Nephron progenitor cell (in vitro differentiated cells): Measurements from ENCODE around the gene SPDYE18.
A peak's percentile ranks its signal among the peaks of the same experiment; 100 is the strongest.
"Not testable (repeated sequence)": the region's sequence is repeated elsewhere in the genome, so short reads cannot be mapped to it uniquely, and the experiment has no call there.

Experiments
- DNase-seq: peaks from one replicate; pipeline ENCODE4 v3.0.0; 2021
- H3K27ac Mint-ChIP-seq: 2 replicates; pipeline ENCODE4 v1.8.0; 2021; ENCODE audit warnings: mild to moderate bottlenecking, moderate library complexity, mixed read lengths
- H3K27me3 Mint-ChIP-seq: 2 replicates; pipeline ENCODE4 v1.8.0; 2021; ENCODE audit warnings: mild to moderate bottlenecking, low read depth, mixed read lengths; ENCODE audit not compliant: poor library complexity
- H3K36me3 Mint-ChIP-seq: 2 replicates; pipeline ENCODE4 v1.8.0; 2021; ENCODE audit warnings: low read depth, mixed read lengths
- H3K4me1 Mint-ChIP-seq: 2 replicates; pipeline ENCODE4 v1.8.0; 2021; ENCODE audit warnings: mixed read lengths
- H3K4me3 Mint-ChIP-seq: 2 replicates; pipeline ENCODE4 v1.8.0; 2021; ENCODE audit warnings: mild to moderate bottlenecking, moderate library complexity, mixed read lengths
- H3K9me3 Mint-ChIP-seq: 2 replicates; pipeline ENCODE4 v1.8.0; 2021; ENCODE audit warnings: mild to moderate bottlenecking, moderate library complexity, mixed read lengths

SPDYE18 gene

GRCh38 chr7:77065869-77066268 is 3.5 kb upstream of the SPDYE18 start:
- H3K4me1 Mint-ChIP-seq, H3K4me3 Mint-ChIP-seq, H3K27me3 Mint-ChIP-seq, DNase-seq, H3K27ac Mint-ChIP-seq: not testable (repeated sequence)
- H3K36me3 Mint-ChIP-seq, result peaks cover 50% of the 10 kb centered on the region
- H3K9me3 Mint-ChIP-seq, result peaks cover 39% of the 10 kb centered on the region

DNA sequence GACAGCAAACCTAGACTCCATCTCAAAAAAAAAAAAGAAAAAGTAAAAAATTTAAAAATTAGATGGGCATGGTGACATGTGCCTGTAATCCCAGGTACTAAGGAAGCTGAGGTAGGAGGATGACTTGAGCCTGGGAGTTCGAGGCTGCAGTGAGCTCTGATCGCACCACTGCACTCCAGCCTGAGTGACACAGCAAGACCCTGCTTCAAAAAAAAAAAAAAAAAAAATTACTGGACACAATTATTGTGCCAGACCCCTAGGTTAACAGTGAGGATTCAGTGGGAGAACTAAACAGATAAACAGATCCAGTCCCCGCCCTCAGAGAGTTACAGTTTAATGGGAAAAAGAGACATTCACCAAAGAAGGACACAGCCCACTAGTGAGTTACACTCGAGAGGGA is 1.4 kb upstream of the SPDYE18 start:
- not testable (repeated sequence) for DNase-seq, H3K4me1 Mint-ChIP-seq, H3K27me3 Mint-ChIP-seq, H3K27ac Mint-ChIP-seq, H3K4me3 Mint-ChIP-seq
- Mint-ChIP-seq H3K9me3 (peaks cover 25% of the 10 kb centered on the region), H3K36me3 (peaks cover 30% of the 10 kb centered on the region)

GRCh38 chr7:77032261-77032660 is 30.1 kb downstream of the SPDYE18 start, which contains the start of gene SPDYE17:
TSS of gene SPDYE17 (minus strand) at chr7:77032361. CDS start at chr7:77030570, 1,791 bp downstream.
- H3K36me3 Mint-ChIP-seq, H3K4me3 Mint-ChIP-seq, H3K27ac Mint-ChIP-seq, H3K27me3 Mint-ChIP-seq, H3K9me3 Mint-ChIP-seq, H3K4me1 Mint-ChIP-seq, DNase-seq: not testable (repeated sequence)

- DNase-seq, H3K4me3 Mint-ChIP-seq, H3K27me3 Mint-ChIP-seq, H3K27ac Mint-ChIP-seq, H3K4me1 Mint-ChIP-seq, H3K9me3 Mint-ChIP-seq, H3K36me3 Mint-ChIP-seq: not testable (repeated sequence)
Measured at GRCh38 chr7:77026349-77026748, 36.0 kb downstream of the SPDYE18 start.

DNA sequence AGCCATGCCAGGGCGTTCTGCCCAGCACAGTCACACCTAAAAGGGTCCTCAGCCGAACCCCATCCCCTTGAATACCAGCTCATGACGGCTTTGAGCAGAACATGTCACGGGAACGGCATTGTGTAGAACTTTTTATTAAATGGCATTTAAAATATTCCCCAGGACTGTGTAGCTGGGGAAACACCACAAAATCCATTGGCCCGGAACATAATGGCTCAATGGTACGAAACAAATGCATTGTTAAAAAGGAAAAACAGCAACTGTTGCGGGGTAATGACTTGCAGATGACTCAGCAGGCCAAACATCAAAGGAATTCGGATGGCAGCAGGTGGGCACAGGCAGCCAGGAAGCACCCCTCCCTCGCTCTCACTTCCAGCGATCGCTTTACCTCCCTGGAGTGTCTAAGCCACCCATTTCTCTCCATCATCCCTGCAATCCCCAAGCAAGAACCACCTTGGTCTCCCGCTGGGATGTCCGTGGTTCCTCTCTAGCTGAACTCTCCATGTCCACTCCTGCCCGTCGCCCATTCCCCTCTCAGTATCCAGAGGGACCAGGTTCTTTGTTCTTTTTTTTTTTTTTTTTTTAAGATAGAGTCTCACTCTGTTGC is 52.2 kb downstream of the SPDYE18 start:
- H3K27ac Mint-ChIP-seq, result peak overlapping the region; percentile 51
- not testable (repeated sequence) for H3K9me3 Mint-ChIP-seq, H3K4me1 Mint-ChIP-seq, H3K4me3 Mint-ChIP-seq, H3K36me3 Mint-ChIP-seq, DNase-seq, H3K27me3 Mint-ChIP-seq

DNA sequence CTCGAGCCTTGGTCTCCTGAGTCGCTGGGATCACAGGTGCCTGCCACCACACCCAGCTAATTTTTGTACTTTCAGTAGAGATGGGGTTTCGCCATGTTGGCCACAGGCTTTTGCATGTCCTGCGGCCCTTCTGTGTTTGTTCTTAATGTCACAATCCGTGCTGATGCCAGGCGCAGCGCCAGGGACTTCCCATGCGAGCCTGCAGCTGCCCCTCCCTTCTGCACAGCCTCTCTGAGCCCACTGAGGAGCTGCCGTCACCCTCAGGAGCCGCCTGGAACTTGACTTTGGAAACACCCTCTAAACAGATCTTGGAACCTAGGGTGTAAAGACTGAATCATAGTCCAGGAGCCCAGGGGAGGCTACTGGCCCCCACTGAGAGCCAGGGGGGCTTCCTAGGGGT is 54.4 kb downstream of the SPDYE18 start:
- DNase-seq, H3K27ac Mint-ChIP-seq, H3K9me3 Mint-ChIP-seq, H3K27me3 Mint-ChIP-seq, H3K36me3 Mint-ChIP-seq, H3K4me1 Mint-ChIP-seq, H3K4me3 Mint-ChIP-seq: not testable (repeated sequence)

DNA sequence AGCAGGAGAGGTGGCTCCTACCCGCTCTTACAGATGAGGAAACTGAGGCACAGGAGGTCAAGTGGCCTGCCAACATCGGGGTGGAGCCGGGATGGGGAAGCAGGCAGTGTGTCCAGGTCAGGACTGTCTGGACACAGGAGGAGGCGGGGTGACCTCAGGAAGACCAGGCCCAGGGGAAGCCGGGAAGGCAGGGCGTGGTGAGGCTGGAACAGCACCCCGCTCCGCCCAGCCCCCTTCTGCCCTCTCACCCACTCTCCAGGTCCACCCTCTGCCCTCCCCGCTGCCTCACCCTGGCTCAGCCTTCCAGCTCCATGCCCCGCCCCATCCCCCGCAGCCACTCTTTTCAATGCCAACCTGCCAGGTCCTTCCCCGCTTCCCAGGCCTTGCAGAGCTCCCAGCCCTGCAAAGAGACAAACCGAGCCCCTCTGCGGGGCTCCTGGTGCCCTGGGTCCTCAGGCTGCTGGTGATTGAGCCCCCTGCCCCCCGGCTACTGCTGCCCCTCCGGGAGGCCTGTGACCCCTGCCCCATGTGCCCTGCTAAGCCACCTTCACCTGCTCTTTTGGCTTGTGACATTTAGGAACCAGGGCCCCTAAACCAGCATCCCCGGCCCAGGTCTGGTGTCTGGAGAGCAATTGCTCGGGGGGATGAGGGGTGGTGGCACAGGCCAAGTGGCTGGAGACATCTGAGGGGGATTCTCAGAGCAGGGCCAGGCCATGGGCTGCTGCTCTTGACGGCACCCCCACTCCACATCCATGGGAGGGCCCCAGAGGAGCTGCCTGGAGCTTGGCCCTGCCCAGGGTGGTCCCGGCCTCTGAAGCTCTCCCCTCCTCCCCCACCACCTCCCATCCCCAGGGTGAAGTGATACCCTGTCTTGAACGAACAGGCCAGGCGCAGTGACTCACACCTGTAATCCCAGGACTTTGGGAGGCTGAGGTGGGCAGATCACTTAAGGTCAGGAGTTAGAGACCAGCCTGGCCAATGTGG is 55.9 kb downstream of the SPDYE18 start:
- H3K27ac Mint-ChIP-seq, H3K27me3 Mint-ChIP-seq, H3K4me1 Mint-ChIP-seq, DNase-seq, H3K4me3 Mint-ChIP-seq, H3K9me3 Mint-ChIP-seq, H3K36me3 Mint-ChIP-seq: not testable (repeated sequence)

- not testable (repeated sequence) for H3K4me3 Mint-ChIP-seq, H3K36me3 Mint-ChIP-seq, H3K9me3 Mint-ChIP-seq, DNase-seq, H3K27ac Mint-ChIP-seq, H3K4me1 Mint-ChIP-seq, H3K27me3 Mint-ChIP-seq
Measured at GRCh38 chr7:77005461-77006057, 56.8 kb downstream of the SPDYE18 start.

DNA sequence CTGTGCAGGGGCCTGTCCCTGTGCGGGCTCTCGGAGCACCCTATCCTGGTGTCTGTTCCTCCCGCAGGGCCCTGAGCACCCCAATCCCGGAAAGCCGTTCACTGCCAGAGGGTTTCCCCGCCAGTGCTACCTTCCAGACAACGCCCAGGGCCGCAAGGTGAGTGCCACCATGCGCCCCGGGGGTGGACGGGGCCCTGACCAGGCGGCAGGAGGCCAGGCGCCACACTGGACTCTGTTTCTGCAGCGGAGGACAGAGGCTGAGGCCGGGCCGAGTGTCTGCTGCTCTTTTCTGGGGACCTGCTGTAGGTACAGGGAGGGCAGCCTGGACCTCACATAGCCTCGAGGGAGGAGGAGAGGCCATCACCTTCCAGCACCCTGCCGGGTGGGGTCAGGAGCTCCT is 58.2 kb downstream of the SPDYE18 start:
- H3K27me3 Mint-ChIP-seq, H3K27ac Mint-ChIP-seq, H3K9me3 Mint-ChIP-seq, H3K4me3 Mint-ChIP-seq, DNase-seq, H3K4me1 Mint-ChIP-seq, H3K36me3 Mint-ChIP-seq: not testable (repeated sequence)

DNA sequence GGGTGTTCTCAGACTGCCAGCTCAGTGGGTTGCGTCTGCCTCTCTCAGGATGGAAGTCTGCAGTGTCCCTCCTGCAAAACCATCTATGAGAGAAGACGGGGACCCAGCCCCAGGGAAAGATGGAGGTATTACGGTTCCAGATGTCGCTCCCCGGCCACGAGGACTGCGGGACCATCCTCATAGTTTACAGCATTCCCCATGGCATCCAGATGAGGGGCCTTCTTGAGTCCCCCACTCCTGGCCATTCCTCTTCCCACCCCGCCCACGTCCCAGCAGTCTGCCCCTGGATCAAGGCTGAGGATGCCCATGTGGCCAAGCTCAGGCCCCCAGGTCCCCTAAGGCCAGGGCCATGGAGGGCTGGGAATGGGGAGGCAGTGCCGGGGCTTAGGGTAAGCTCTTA is 59.1 kb downstream of the SPDYE18 start:
- H3K9me3 Mint-ChIP-seq, H3K27ac Mint-ChIP-seq, H3K36me3 Mint-ChIP-seq, H3K4me1 Mint-ChIP-seq, H3K27me3 Mint-ChIP-seq, DNase-seq, H3K4me3 Mint-ChIP-seq: not testable (repeated sequence)

DNA sequence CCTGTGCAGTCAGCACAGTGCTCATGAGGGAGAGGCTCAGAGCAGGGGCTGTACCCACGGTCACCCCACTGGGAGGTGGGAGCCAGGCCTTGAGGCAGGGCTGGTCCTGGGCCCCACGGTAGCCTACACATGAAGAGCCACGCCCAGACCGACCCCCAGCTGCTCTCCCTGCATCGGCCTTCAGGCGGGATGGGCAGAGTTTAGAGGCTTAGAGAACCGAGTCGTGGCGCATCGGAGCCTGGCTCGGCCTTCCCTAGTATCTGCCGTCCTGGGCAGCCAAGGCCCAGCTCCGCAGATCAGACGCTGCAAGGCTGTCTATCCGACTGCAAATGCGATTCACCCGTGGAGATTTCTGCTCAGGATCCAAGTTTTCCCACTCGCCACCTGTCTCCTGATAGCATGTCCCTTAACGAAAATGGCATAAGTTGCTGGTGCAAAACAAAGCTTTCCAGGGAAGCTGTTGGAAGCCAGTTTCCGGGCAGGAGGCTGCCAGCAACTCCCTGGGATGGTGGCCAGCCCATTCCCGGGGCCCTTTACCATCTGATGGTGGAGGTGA is 59.6 kb downstream of the SPDYE18 start:
- H3K36me3 Mint-ChIP-seq, H3K9me3 Mint-ChIP-seq, H3K4me1 Mint-ChIP-seq, H3K4me3 Mint-ChIP-seq, H3K27ac Mint-ChIP-seq, DNase-seq, H3K27me3 Mint-ChIP-seq: not testable (repeated sequence)

- not testable (repeated sequence) for H3K4me1 Mint-ChIP-seq, DNase-seq, H3K27me3 Mint-ChIP-seq, H3K4me3 Mint-ChIP-seq, H3K27ac Mint-ChIP-seq, H3K36me3 Mint-ChIP-seq, H3K9me3 Mint-ChIP-seq
Measured at GRCh38 chr7:77002104-77002503, 60.3 kb downstream of the SPDYE18 start.
